Activated CD4-positive, alpha-beta T cell treated with anti-CD3 and anti-CD28 coated beads for 1 hour (primary cell): ENCODE data around the gene SUPT20HL1.
"Not testable (repeated sequence)": the region's sequence is repeated elsewhere in the genome, so short reads cannot be mapped to it uniquely, and the experiment has no call there.

ENCODE experiments used
- DNase-seq: peaks from one replicate; pipeline ENCODE4 v3.0.0-alpha.2; 2020

Gene SUPT20HL1

GRCh38 chrX:24364326-24364725, 3.9 kb downstream of the SUPT20HL1 start:
- no peak for DNase-seq

GRCh38 chrX:24364851-24365538, 4.6 kb downstream of the SUPT20HL1 start:
- no peak for DNase-seq

GRCh38 chrX:24366762-24367400, 6.4 kb downstream of the SUPT20HL1 start:
- not testable (repeated sequence) for DNase-seq

GRCh38 chrX:24369816-24370215, 9.4 kb downstream of the SUPT20HL1 start:
- DNase-seq = no peak

- DNase-seq = peak; percentile 36
Measured at GRCh38 chrX:24371391-24371972, 11.0 kb downstream of the SUPT20HL1 start.

- DNase-seq = no peak
Measured at GRCh38 chrX:24372021-24372763, 11.8 kb downstream of the SUPT20HL1 start.

GRCh38 chrX:24375600-24376131, 15.2 kb downstream of the SUPT20HL1 start:
- no peak for DNase-seq

GRCh38 chrX:24376403-24376802, 16.0 kb downstream of the SUPT20HL1 start:
- no peak for DNase-seq

GRCh38 chrX:24377195-24377594, 16.8 kb downstream of the SUPT20HL1 start:
- no peak for DNase-seq

GRCh38 chrX:24377911-24378468, 17.6 kb downstream of the SUPT20HL1 start:
- DNase-seq = no peak

GRCh38 chrX:24378706-24379105, 18.3 kb downstream of the SUPT20HL1 start:
- DNase-seq = no peak

GRCh38 chrX:24380262-24381187, 20.1 kb downstream of the SUPT20HL1 start:
- DNase-seq = no peak

GRCh38 chrX:24382315-24382714, 21.9 kb downstream of the SUPT20HL1 start:
- DNase-seq = not testable (repeated sequence)

- no peak for DNase-seq
Measured at GRCh38 chrX:24387724-24388123, 27.3 kb downstream of the SUPT20HL1 start.

GRCh38 chrX:24391389-24391788, 30.9 kb downstream of the SUPT20HL1 start:
- no peak for DNase-seq

GRCh38 chrX:24391843-24392242, 31.4 kb downstream of the SUPT20HL1 start:
- DNase-seq = no peak

- DNase-seq = no peak
Measured at GRCh38 chrX:24392709-24393108, 32.3 kb downstream of the SUPT20HL1 start.

GRCh38 chrX:24395775-24396174, 35.3 kb downstream of the SUPT20HL1 start:
- peak; percentile 10 for DNase-seq

GRCh38 chrX:24396236-24396930, 35.9 kb downstream of the SUPT20HL1 start:
- no peak for DNase-seq

- DNase-seq = no peak
Measured at GRCh38 chrX:24396931-24397279, 36.5 kb downstream of the SUPT20HL1 start.

- no peak for DNase-seq
Measured at GRCh38 chrX:24398766-24399165, 38.3 kb downstream of the SUPT20HL1 start.
